DMS53 treated with DMSO at 0.1 percent for 48 hours (cell line): Measurements from ENCODE around the gene ANKRD24.
"Not testable (repeated sequence)": the region's sequence is repeated elsewhere in the genome, so short reads cannot be mapped to it uniquely, and the experiment has no call there.

Experiments
- DNase-seq: peaks from one replicate; lab custom pipeline; 2025; ENCODE audit not compliant: unreplicated experiment; lab: John Stamatoyannopoulos, UW

ANKRD24 gene

DNA sequence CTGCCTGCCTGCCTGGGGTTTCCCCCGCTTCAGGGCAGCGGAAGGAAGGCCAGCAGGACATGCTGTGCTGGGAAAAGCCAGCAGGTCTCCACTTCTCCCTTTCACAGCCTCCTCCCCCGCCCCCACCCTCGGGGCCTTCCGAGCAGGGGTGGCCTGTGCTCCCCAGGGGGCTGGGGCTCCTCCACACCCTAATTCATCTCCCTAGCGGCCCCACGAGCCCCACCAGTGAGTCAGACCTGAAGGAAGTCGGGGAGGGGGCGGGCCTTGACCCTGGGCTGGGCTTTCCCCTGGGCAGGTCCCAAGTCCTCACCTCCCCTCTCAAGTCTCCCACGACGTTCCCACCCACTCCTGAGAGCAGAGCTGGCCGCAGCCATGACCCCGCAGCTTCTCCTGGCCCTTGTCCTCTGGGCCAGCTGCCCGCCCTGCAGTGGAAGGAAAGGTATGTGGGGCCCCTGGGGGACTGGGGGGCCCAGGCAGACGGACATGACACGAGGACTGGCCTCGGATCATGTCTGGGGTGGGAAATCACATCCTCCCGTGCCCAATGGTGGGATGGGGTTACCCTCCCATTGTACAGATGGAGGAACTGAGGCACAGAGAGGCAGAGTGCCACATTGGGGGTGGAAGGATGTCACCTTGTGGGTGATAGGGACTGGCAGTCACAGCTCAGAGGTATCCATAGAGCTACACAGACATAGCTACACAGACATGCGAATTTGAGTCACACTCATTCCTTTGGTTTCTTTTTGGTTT is 46.9 kb downstream of the ANKRD24 start, which contains the start of gene EBI3:
Gene EBI3 (plus strand): TSS at position 345 of the 753 bp plus-strand sequence. CDS start 28 bp downstream, at position 373.
- DNase-seq: no peak

DNA sequence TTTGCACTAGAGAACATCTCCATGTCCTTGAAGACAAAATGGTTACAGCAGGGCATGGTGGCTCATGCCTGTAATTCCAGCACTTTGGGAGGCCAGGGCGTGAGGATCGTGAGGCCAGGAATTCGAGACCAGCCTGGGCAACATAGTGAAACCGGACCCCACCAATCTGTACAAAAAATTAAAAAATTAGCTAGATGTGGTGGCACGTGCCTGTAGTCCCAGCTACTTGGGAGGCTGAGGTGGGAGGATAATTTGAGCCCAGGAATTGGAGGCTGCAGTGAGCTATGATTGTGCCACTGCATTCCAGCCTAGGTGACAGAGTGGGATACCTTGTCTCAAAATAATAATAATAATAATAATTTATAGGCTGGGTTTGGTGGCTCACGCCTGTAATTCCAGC is 47.7 kb downstream of the ANKRD24 start:
- not testable (repeated sequence) for DNase-seq

GRCh38 chr19:4231521-4231920 is 49.0 kb downstream of the ANKRD24 start:
- not testable (repeated sequence) for DNase-seq

GRCh38 chr19:4232139-4232538 is 49.6 kb downstream of the ANKRD24 start:
- DNase-seq: not testable (repeated sequence)

GRCh38 chr19:4232614-4233281 is 50.3 kb downstream of the ANKRD24 start:
- no peak for DNase-seq

DNA sequence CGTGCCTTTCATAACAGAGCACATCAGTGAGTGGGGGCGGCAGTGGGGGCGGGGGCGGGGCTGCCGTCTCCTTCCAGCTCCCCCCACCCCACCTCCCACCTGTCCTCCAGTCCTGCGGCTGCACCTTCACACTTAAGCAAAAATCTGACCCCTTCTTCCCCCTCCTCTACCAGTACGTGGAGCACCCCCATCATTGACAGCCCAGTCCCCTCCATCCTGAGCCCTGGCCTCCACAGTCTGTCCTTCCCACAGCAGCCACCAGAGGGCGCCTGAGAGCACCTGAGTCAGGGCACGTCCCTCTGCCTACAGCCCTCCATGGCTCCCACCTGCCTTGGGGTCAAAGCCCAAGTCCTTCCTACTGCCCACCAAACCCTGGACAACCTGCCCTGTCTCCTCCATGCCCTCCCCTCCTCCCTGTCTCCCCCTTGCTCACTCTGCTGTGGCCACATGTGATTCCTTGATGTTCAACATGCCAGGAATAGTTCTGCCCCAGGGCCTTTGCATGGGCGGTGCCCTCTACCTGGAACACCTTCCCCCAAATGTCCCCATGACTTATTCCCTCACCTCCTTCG is 50.9 kb downstream of the ANKRD24 start:
- DNase-seq: no peak

- no peak for DNase-seq
Observed at GRCh38 chr19:4234142-4234861, 51.8 kb downstream of the ANKRD24 start.

GRCh38 chr19:4234862-4235201 is 52.3 kb downstream of the ANKRD24 start:
- DNase-seq: no peak

DNA sequence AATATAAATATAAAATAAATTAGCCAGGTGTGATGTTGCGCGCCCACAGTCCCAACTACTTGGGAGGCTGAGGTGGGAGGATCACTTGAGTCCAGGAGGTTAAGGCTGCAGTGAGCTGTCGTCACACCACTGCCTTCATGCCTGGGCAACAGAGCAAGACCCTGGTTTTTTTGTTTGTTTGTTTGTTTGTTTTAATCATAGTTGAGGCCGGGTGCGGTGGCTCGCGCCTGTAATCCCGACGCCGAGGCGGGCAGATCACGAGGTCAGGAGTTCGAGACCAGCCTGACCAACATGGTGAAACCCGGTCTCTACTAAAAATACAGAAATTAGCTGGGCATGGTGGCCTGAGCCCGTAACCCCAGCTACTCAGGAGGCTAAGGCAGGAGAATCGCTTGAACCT is 55.0 kb downstream of the ANKRD24 start:
- DNase-seq: not testable (repeated sequence)

DNA sequence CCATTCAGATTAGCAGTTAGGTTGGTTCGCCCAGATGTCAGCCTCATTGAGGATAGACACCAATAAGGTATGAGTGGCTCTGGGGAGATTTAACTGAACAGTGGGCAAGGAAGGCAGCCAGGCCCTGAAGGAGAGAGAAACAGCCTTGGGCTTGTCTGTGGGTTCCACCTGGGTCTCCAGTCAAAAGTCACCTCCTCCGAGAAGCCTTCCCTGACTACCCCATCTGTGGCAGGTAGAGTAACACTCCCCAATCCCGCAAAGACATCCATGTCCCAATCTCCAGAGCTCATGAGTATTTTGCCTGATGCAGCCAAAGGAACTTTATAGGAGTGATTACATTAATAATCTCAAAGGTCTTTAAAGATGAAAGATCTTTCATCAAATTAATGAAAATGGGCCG is 56.3 kb downstream of the ANKRD24 start:
- DNase-seq: no peak

DNA sequence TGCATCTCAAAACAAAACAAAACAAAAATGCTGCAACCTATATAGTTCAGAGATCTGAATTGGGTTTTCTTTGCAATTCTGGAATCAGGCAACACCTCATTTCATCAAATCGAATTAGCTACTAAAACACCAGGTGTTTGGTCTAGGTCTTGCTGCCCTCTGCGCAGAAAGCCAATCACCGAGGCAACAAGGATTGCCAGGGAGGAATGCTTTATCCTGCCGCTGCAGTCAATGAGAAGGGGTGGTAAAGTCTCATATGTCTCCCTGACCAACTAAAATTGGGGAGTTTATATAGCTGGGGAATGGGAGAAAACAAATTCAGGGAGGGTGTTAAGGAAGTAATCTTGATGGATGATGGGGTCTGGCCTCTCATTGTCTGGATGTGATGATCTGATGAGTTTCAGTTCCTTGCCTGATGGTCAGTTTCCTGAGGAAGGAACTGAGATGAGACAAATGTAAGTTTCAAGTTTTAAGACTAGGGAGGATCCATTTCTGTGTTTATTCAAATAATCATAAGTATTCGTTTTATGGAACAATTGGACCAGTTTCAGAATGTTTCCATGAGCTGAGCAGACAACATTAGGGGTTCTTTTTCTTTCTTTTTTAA is 59.4 kb downstream of the ANKRD24 start:
- no peak for DNase-seq

DNA sequence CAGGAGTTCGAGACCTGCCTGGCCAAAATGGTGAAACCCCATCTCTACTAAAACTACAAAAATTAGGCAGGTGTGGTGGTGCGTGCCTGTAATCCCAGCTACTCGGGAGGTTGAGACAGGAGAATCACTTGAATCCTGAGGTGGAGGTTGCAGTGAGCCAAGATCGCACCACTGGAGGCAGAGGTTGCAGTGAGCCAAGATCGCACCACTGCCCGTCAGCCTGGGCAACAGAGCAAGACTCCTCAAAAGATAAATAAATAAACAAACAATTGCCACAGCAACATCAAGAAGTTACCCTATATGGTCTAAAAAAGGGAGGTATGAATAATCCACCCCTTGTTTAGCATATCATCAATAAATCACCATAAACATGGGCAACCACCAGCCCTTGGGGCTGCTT is 63.4 kb downstream of the ANKRD24 start:
- not testable (repeated sequence) for DNase-seq

DNA sequence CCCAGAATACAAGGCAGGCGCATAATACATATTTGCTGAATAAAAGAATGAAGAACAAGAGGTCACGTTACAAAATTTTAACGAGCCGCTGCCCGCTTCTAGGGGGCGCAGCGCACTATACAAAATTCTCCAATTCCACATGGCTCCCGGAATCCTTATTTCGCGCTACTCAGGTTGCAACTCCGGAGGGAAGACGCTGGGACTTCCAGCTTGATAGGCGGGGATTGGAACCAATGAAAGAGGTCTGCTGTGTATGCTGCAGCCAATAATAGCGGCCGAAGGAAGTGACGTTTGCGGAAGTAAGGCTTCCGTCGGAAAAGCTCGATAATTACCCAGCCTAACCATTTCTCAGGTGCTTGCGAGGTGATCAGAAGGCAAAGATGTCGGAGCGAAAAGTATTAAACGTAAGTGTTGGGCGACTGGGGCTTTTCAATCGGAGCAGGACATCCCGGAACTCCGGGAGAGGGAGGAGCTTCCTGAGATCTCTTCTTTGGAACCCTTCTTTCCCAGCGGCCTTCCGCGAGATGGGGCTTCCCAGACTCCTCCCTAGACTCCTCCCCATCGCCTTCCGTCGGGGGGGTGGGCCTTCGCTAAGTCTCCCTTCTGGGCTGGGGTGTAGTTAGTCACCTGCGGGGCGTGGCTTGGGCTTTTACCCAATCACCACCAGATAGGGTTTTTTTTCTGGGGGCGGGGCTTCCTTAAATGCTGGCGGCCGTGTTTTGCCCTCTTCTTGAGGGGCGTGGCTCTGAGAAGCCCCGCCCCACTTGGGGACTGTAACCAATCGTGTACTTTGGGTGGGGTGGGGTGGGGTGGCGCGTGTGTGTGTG is 64.5 kb downstream of the ANKRD24 start, which contains the start of gene YJU2:
Gene YJU2 (plus strand): TSS at position 314 of the 827 bp plus-strand sequence. CDS start 67 bp downstream, at position 381.
- peak; percentile 91 for DNase-seq

- DNase-seq: no peak
Observed at GRCh38 chr19:4256563-4256962, 74.1 kb downstream of the ANKRD24 start.

- DNase-seq: no peak
Observed at GRCh38 chr19:4257025-4257424, 74.5 kb downstream of the ANKRD24 start.

DNA sequence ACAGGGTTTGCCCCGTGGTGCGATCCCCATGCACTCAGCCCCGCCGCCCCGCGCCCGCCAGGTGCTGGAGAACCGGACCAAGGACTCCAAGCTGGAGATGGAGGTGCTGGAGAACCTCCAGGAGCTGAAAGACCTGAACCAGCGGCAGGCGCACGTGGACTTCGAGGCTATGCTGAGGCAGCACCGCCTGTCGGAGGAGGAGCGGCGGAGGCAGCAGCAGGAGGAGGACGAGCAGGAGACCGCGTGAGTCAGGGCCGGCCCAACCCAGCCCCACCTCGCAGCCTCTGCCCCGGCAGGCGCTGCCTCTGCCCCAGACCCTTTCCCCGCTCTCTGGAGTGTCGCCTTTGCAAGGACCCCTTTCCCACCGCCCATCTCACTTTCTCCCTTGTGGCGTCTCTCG is 75.7 kb downstream of the ANKRD24 start:
- no peak for DNase-seq

GRCh38 chr19:4260613-4261191 is 78.2 kb downstream of the ANKRD24 start:
- no peak for DNase-seq

DNA sequence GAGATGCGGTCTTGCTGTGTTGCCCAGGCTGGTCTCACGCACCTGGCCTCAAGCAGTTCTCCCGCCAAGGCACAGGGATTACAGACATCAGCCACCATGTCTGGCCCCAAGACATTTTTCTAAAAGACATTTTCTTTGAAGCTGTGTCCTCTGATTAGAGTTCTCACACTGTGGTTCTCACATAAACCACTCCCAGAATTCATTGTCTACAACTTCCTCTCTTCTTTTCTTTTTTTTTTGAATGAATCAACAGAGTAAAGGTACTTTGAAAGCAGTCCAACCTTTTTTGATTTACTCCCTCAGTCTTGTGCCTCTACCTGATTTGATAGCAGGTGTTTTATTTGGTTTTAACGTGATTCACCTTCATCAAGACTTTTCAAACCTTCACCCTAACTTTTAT is 82.3 kb downstream of the ANKRD24 start:
- no peak for DNase-seq

DNA sequence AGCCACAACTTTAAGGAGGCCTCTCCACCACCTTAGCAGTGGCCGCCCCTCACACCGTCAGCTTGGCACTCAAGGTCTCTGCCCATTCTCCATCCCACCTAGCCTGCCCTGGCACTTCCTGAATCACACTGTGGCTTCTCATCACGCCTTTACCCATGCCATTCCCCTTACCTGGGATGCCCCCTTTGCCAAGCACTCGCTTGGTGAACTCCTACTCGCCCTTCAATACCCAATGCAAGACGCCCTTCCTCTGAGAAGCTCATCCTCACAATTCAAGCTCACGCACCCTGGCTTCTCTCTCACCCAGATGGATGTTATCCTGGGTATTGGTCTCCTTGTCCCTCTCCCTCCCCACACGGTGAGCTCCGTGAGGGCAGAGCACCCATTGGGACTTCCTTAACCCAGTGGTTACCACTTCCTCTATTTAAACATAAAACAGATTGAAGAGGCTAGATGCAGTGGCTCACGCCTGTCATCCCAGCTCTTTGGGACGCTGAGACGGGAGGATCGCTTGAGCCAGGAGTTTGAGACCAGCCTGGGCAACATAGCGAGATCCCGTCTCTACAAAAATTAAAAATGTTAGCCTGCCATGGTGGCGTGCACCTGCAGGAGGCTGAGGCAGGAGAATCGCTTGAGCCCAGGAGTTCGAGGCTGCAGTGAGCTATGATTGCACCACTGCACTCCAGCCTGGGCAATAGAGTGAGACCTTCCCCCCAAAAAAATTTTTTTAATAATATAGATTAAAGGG is 83.9 kb downstream of the ANKRD24 start:
- DNase-seq: no peak
